Activated CD4-positive, CD25-positive, alpha-beta regulatory T cell treated with anti-CD3 and anti-CD28 coated beads, Interleukin-2, amount 50 U/mL, for 16 hours (primary cell): ENCODE measurements around the gene C10orf95.

Source experiments
- DNase-seq: peaks from one replicate; pipeline ENCODE4 v3.0.0-alpha.2; 2020; ENCODE audit warnings: low read depth, low spot score

The C10orf95 gene

GRCh38 chr10:102401735-102402511 is 49.4 kb downstream of the C10orf95 start:
- no peak for DNase-seq

DNA sequence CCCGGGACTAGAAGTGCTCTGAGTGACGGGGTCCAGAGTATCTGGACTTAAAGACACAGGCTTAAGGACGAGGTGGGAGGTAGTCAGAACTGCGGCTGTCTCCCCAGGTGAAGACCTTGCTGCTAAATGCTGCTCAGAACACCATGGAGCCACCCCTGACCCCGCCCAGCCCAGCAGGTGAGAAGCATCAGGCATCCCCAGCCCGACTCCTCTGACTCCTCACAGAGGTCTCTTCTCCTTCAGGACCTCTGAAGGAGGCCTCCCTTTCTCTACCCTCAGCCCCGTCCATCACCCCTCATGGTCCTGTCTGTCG is 50.0 kb downstream of the C10orf95 start:
- no peak for DNase-seq

DNA sequence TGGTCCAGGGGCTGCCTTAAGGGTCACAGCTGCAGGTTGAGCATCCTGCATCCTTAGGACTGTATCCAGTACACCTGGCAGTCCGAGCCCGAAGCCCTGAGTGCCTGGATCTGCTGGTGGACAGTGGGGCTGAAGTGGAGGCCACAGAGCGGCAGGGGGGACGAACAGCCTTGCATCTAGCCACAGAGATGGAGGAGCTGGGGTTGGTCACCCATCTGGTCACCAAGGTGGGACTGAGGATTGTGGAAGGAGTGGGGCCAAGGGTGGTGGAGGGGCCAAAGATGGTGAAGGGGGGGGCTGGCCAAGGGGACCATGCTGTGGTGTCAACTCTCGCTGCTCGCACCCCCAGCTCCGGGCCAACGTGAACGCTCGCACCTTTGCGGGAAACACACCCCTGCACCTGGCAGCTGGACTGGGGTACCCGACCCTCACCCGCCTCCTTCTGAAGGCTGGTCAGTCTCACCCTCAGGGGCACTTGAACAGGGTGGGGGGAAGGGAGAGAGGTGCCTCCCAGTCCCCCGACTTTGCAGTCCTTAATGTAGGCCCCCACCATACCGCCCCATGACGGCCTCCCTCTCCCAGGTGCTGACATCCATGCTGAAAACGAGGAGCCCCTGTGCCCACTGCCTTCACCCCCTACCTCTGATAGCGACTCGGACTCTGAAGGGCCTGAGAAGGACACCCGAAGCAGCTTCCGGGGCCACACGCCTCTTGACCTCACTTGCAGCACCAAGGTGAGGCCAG is 50.6 kb downstream of the C10orf95 start:
- DNase-seq: no peak

DNA sequence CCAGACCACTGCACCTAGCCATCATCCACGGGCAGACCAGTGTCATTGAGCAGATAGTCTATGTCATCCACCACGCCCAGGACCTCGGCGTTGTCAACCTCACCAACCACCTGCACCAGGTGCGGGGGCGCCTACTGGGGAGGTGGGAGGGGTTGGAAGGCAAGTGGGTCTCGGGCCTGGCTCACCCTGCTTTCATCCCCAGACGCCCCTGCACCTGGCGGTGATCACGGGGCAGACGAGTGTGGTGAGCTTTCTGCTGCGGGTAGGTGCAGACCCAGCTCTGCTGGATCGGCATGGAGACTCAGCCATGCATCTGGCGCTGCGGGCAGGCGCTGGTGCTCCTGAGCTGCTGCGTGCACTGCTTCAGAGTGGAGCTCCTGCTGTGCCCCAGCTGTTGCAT is 51.3 kb downstream of the C10orf95 start:
- DNase-seq: no peak
